Testis (tissue), 2 donors: ENCODE data around the gene WBP2NL.

Source experiments
- CTCF ChIP-seq, 3 experiments: fragments of 450-650 bp in 2 of 3; fragments of 200-600 bp in 1 of 3; sonication (generic) in 1 of 3; IDR thresholded peaks; one replicate each; pipeline ENCODE4 v1.5.1; 2016 to 2019; ENCODE audit warnings: antibody characterized with exemption in 3 of 3, mild to moderate bottlenecking in 2 of 3, moderate library complexity in 1 of 3
- POLR2A ChIP-seq: fragments of 450-650 bp; IDR thresholded peaks from one replicate; pipeline ENCODE4 v1.6.1; 2017; ENCODE audit warnings: antibody characterized with exemption, mild to moderate bottlenecking, moderate library complexity

DNA sequence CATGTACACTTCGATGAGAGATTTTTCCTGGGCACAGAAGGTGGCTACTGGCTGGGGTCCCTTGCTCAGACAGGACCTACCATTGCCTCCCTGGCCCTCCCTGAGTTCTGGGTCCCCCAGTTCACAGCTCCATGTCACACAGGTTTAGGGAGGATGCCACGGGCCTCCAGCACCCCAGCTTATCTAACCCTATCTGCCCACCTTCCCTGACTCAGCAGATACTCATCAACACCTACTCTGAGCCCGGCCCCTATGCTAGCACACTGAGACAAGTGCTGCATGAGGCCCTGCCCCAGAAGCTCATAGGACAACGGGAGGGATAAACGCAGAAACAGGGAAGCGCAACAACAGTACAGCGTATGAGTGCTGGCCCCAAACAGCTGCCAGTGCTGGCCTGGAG is 62.5 kb downstream of the WBP2NL start:
- TF ChIP-seq CTCF (IDR thresholded peaks at IDR 0.05) (no peak), POLR2A (no peak)
